Measurements from ENCODE around the gene SYP.

DNA sequence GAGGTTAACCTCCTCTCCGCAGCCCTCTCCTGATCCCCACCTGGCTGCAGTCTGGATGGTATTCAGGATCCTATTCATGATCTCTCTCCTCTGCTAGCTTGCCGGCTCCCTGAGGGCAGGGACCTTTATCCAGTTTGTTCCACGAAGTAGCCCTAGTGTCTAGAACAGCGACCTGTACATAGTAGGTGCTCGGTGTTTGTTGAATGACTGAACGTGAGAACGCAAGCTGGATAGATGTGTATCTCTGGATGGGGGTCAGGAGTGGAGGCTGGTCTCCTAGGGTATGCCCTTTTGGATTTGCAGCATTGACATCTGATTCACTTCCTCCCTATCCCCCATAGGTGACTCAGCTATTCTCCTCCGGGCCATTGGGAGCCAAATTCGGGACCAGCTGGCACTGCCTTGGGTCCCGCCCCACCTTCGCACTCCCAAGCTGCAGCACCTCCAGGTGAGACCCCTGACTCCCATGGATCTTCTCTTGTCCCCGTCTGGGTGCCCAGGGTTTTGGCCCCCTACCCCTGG, 42.6 kb upstream of the SYP start:
- no peak for TF ChIP-seq CTCF (IDR thresholded peaks at IDR 0.05)
- TF ChIP-seq POLR2A (IDR thresholded peaks at IDR 0.05): no peak

Data from testis (tissue), 2 donors.